ENCODE data around the gene PPP5C.
"Not testable (repeated sequence)": the region's sequence is repeated elsewhere in the genome, so short reads cannot be mapped to it uniquely, and the experiment has no call there.

PPP5C gene

DNA sequence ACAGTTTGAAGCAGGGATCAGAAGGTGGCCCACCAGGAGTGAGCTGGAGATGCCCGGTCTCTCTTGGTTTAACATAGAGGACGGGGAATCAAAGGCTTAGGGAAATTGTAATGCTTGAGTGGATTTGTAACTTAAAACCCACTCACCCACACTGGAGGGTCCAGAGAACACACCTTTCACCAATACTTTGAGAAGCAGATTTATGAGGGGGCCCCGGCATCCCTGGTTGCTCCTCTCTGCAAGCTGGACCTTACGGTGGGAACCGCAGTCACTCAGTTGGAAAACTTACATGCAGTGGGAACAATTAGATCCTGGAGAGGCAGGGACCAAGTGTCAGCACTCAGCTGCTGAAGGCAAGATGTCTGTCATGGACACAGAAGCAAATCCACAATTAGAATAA, 20.5 kb downstream of the PPP5C start:
- DNase-seq = no peak

DNA sequence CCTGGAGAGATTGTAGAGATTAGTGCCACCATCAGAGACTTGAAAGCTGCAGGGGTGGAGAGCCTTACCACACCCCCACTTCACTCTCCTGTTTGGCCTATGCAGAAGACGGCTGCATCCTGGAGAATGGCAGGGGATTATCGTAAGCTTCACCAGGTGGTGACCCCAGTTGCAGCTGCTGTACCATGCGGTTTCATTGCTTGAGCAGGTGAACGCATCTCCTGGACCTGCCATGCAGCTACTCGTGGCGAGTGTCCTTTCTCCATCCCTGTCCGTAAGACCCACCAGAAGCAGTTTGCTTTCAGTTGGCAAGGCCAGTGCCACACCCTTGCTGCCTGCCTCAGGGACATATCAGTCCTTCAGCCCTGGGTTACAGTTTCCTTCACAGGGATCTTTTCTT, 21.2 kb downstream of the PPP5C start:
- DNase-seq = no peak

DNA sequence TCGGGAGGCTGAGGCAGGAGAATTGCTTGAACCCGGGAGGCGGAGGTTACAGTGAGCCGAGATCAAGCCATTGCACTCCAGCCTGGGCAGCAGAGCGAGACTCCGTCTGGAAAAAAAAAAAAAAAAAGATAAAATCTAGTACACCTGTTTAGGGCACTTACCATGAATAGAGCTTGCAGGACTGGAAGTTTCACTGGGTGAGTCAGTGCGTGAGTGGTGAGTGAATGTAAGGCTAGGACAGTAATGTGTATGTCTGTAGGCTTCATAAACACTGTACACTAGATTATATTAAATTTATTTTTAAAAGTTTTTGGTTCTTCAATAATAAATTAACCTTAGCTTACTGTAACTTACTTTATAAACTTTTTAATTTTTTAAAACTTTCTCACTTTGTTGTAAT, 22.9 kb downstream of the PPP5C start:
- DNase-seq = no peak

DNA sequence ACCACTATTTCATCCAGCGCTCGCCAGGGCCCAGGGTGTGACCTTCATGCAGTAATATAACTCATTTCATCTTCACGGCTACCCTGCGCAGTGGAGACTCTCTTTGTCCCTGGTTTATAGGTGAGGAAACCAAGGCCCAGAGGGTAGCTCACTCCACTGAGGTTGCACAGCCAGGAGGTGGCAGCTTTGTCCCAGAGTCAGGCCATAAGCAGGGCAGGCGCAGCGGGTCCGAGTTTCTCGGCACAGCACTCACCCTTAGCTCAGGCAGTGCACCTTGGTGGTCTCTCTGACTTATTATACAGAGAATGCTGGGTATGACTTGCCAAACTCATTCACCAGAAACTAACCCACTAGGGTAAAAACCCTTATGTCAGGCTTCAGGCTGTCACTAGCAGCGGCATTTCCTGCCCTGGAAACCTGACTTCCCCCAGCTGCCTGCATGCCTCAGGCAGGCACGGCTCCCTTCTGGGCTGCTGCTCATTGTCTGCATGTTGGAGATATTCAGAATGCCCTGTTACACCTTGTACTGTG, 24.5 kb downstream of the PPP5C start:
- DNase-seq = no peak

DNA sequence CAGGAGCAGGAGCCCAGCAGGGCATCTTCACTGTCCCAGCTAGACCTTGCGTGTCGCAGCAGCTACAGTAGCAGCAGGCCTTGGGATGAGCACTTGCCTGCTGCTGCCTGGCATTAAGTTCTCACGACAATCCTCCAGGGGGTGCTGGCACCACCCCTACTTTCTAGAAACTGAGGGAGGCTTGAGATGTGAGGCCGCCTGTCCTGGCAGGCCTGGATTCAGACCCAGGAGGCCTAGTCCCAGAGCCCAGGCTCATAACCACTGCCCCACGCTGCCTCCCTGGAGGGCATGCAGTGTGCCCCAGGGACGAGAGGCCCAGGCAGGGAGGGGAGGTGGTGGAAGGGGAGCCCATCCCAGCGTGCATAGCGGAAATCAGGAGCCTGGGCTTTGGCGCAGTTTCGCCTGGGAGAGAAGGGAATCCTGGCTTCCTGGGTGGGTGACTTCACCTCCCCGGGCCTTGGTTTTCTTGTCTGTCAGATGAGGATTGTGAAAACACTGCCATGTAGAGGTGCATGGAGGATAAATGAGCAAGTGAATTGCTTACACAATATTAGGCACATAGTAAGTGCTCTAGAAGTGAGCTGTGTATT, 26.1 kb downstream of the PPP5C start:
- no peak for DNase-seq

DNA sequence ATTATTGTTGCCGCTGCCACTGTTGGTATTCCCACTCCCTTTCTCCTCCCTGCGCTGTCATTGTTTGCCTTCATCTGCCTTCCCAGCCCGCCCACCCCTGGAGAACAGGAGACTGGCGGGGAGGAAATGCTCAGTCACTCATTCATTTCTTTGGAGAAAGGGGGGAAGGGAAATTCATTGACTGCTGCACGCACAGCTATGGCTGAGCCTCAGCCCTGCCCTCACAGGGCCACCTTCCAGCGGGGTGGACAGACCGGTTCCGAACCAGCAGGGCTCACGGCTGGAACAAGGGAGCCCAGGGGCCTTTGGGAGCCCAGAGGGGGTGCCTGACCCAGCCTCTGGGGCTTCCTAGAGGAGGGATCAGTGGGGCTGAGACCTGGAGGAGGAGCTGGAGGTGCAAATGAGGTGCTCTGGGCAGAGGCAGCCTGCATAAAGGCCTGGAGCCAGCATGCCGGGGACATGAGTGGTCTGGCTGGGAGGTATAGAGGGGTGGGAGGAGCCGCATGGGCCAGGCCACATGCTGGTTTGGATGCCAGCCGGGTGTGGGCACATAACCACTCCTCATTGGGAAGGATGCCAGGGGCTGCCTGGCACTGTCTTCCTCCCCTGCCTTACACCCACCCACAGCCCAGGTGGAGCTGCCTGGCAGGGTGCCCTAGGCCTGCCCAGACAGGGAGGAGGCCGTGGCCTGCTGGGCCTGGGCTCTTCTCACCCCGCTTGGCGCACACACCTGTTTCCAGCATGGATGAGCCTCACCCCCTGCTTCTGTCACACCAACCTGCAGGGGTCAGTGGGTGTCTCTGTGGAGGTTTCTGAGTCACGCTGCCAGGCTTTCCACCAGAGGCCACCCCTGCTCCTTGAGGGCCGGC, 26.8 kb downstream of the PPP5C start:
- no peak for DNase-seq

DNA sequence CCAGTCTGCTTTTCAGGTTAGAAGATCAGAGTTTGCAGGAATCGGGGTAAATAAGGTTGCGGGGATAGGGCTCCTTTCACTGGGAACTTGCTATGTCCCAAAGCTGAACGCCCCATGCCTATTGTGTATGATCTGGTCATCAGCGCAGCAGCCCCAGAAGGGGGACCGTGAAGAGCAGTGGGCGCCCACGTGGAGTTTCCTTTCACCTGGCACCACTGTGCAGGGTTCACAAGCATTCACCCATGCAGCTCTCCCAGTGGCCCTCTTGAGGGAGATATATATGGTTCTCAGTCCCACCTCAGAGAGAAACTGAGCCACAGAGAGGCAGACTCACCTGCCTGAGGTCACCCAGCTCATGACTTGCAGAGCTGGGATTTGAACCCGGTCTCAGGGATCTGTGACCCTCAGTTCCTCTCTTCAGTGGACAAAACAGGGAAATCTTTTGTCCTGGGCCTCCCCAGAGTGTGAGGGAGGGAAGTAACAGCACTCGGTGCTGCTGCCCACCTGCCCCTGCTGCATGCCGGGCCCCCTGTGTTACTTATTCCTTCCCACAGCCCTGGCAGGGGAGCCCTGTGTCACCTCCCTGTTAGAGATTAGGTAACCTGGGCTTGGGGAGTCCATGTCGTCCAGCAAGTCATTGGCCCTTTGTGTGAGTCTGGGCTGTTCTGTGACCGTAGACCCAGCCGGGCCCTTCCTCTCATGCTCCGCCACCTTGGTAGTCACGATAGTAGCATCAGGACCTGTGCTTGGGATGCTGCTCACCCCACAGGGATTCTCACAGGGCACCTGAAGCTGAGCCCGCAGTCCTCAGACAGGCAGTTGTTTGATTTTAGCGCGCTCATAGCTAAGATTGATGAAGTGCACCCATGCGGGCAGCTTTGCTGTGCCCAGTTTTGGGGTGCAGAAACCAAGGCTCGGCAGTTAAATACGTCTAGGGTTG, 27.9 kb downstream of the PPP5C start:
- no peak for DNase-seq

DNA sequence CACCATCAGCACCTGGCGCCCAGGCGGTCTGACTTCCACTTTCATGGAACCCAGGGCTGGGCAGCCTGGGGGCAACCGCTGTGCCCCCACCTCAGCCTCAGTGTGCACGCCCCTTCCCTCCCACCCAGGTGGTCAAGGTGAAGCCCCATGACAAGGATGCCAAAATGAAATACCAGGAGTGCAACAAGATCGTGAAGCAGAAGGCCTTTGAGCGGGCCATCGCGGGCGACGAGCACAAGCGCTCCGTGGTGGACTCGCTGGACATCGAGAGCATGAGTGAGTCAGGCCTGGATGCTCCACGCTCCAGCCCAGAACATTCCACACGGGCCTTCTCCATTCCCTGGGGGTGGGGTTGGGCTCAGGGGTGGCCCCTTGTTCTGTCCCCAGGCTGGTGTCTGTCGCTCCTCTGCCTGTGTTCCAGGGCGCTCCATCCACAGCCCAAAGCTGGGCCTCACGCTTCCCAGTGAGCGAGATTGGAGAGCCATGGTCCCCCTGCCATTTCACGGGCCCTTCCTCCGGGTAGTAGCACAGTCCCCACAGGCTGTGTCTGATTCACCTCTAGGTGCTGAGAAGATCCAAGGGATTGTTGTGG, 28.7 kb downstream of the PPP5C start:
- DNase-seq = not testable (repeated sequence)

DNA sequence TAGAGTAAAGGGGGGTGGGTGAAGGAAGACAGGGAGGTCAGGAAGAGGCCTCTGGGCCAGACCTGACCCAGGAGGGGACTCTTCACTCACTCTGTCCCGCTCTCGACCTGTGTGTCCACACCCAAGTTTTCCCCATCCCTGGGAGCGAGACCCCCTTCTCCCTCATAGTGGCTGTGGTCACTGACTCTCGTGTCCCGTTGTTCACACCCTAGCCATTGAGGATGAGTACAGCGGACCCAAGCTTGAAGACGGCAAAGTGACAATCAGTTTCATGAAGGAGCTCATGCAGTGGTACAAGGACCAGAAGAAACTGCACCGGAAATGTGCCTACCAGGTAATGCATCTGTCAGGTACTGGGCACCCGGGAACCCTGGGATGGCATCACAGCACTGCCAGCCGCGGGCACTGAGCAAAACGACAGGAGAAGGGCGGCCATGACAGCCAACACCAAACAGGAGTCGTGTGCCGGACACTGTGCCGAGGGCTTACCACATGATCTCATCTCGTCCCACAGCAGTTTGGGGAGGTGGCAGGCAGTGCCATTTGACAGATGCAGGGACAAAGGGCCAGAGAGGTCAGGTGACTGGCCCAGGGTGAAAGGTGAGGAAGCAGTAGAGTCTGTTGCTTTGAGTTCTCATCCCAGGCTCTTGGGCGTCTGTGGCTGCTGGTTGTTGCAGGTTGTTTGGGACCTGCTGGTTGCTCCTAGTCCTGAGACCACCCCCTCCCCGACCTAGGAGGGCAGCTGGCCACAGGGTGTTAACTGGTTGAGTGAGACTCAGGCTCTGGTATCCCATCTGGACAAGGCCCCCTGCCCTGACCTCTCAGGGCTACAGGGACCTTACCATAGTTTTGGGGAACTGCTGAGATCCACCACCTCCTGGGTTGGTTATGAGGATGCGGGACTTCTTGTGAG, 29.6 kb downstream of the PPP5C start:
- DNase-seq = no peak

DNA sequence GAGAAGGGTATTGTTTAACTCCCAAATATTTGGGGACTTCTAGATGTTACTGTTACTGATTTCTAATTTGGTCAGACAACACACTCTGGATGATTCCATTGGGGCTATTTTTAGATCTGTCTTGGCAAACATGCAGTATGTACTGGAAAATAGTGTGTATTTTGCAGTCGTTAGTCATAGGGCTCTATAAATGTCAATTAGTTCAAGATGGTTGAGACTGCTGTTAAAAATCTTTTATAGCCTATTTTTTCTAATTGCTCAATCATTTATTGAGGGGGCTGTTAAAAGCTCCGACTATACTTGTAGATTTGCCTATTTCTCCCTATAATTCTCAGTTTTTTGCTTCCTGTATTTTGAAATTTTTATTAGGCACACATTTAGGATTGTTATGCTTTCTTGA, 31.4 kb downstream of the PPP5C start:
- no peak for DNase-seq

DNA sequence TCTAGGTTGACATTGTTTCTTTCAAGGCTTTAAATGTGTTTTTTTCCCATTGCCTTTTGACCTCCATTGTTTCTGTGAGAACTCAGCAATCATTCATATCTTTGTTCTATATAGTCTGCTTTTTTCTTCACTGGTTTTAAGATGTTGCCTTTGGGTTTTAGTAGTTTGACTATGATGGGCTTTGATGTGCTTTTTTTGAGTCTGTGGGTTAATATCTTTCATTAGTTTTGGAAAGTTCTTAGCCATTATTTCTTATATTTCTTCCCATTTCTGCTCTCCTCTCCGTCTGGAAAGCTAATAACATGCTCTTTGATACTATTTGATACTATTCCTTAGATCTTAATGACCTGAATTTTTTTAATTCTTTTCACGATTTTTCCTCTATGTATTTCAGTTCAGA, 33.8 kb downstream of the PPP5C start:
- DNase-seq = no peak

DNA sequence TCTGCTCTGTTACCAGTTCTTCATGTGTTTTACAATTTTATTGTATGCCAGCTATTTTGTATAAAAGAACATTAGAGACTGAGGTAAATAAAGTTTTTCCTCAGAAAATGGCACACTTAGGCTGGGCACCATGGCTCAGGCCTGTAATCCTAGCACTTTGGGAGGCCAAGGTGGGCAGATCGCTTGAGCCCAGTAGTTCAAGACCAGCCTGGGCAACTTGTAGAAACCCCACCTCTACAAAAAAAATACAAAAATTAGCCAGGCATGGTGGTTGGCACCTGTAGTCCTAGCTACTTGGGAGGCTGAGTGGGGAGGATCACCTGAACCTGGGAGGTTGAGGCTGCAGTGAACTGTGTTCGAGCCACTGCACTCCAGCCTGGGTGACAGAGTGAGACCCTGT, 34.5 kb downstream of the PPP5C start:
- no peak for DNase-seq

DNA sequence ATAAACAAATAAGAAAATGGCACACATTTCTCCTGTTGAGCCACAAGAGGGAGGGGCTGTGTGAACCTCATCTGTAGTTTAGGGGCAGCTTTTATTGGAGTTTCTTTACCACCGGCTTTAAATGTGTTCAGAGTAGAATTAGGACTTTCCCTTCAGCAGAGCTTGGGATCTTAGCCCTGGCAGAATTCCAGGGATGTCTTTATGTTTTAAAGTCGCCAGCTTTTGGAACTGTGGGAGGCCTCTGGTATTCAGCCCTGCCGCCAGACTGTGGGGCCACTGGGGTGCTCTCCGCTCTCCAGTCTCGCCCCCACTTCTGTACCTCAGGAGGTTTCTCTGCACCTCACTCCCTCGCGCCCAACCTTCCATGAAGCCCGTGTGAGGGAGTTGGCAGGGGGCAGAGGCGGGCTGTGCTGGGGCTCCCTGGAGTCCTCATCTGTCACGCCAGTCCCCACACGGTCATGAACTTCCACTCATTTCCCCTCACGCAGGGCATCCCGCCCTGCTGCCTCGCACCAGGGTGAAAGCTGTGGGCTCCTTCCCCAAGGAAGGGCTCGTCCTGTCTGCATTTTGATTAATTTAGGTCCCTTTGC, 35.0 kb downstream of the PPP5C start:
- DNase-seq = no peak

DNA sequence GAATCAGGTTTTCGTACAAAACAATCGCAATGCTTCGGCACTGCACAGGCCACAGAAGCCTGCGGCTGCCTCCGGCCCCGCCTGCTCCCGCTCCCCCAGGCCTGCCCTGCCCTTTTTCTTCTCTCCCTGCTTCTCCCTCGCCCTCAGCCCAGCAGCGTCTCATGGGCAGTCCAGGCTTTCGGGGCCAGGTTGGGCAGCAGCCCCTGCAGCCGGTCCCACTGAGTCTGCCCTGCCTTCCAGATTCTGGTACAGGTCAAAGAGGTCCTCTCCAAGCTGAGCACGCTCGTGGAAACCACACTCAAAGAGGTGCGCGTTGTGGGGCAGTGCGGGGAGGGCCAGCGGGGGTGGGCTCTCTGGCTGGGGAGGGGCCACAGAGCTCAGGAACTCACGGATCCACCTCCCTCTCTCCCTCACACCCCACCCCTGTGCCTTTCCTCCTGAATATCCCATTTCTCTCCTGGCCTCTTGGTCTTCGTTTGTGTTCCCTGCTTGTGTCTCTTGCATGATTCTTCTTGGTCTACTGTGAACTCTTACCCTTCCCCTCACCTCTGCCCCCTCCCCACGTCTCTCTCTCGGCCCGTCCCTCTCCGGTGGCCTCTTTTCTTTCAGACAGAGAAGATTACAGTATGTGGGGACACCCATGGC, 36.4 kb downstream of the PPP5C start:
- DNase-seq = no peak

DNA sequence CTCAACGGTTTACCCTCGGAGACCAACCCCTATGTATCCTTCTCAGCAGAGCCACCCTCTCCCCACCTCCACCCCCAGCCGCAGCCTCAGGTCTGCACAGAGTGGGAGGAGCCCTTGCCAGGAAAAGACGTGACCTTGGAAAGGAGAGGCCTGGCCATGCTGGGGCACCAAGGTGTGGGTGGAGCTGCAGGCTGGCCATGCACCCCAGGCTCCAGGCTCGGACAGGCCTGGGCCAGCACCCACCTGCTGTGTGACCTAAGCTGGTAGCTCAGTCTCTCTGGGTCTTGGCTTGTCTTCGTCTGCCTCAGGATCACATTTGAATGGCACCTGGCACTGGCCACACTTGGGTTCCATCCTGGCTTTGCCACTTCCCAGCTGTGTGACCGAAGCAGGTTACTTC, 37.0 kb downstream of the PPP5C start:
- no peak for DNase-seq

DNA sequence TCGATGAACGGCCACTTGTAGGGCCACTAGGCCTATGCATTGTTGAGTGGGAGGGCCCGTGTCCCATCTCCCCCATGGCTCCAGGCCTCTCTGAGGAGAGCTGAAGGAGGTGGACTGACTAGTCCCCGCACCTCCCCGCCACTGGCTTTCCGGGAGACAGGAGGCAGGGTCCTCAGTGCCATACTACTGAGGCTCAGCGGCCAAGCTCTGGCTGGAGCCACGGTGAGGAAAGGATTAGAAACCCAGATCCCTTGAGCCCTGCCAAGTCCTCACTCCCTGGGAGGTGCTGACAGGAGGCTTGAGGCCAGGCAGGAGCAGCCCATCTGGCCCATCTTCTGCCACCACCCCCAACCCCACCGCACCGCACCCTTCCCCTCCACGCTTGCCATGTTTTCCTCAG, 37.5 kb downstream of the PPP5C start:
- DNase-seq = no peak

DNA sequence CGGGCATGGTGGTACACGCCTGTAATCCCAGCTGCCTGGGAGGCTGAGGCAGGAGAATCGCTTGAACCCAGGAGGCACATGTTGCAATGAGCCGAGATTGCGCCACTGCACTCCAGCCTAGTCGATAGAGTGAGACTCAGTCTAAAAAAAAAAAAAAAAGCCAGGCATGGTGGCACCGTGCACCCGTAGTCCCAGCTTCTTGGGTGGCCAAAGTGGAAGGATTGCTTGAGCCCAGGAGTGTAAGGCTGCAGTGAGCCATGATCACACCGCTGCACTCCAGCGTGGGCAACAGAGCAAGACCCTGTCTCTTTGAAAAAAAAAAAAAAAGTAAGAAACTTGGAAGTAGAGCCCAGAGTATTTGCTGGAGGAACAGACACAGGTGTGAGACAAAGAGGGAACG, 38.7 kb downstream of the PPP5C start:
- DNase-seq = no peak

DNA sequence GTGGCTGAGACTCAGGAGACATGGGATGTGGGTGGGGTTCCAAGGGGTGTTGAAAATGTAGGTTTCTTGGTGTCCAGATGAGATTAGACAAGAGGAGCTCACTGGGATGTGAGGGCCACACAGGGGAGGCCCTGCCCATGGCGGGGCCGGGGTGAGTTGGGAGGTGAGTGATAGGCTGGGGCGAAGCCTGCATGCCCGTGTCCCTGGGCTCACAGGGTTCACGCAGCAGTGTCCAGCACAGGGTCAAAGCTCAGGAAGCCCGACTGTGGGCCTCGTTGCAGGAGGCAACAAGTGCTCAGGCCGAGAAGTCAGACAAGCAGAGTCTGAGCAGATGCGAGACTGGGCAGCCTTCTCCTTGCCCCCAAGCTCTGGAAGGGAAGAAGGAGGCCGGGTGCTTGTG, 39.3 kb downstream of the PPP5C start:
- no peak for DNase-seq

DNA sequence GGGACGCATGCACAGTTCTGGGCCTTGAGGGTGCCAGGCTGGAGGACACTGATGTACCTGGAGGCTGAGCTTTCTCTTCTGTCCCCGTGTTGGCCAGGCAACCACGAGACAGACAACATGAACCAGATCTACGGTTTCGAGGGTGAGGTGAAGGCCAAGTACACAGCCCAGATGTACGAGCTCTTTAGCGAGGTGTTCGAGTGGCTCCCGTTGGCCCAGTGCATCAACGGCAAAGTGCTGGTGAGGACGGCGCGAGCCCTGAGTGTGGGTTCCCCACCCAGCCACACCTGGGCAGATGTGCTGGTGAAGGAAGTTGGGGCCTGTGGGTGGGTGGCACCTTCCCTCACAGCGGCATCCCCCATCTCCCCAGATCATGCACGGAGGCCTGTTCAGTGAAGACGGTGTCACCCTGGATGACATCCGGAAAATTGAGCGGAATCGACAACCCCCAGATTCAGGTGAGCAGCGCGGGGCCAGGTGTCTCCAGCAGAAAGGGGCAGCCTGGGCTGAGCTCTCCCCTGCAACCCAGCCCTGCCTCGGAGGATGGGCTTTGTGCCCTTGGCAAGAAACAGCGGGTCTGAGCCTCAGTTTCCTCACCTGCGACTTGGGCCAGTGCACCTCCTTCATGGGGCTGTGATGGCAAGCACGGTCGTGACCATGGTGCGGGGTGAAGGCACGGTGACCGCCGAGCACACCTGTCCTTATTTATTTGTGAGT, 40.3 kb downstream of the PPP5C start:
- no peak for DNase-seq

DNA sequence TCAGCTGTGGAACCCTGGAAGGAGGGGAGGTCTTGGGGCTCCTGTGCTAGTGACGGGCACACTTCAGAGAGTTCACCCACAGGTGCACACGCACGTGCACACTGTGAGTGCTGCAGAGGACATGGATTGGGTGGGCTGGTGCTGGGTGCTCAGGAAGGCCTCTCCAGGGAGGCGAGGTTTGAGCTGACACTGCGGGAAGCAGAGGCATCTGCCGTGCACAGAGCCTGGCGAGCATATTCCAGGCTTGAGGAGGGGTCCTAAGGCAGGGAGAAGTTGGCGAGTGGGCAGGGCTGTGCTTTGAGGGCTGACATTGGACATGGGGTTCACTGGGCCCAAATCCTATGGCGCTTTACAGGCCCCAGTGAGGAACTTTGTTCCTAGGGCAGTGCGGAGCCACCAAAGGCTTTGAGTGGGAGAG, 40.8 kb downstream of the PPP5C start:
- no peak for DNase-seq
